HepG2 (cell line): Measurements from ENCODE around the gene GABRP.

Source experiments
- CTCF ChIP-seq: sonication (generic); formaldehyde crosslinking; IDR thresholded peaks from 2 replicates; pipeline ENCODE4 v1.5.0; 2020; ENCODE audit warnings: mild to moderate bottlenecking, missing genetic modification reagents, moderate library complexity
- GFI1 ChIP-seq: sonication (generic); formaldehyde crosslinking; IDR thresholded peaks from 2 replicates; pipeline ENCODE4 v1.5.0; 2020; ENCODE audit warnings: missing genetic modification reagents, mild to moderate bottlenecking, borderline replicate concordance
- PHF21A ChIP-seq: sonication (generic); formaldehyde crosslinking; IDR thresholded peaks from 2 replicates; pipeline ENCODE4 v1.5.0; 2020; ENCODE audit warnings: mild to moderate bottlenecking, missing genetic modification reagents
- POLR2AphosphoS5 ChIP-seq: IDR thresholded peaks from 2 replicates; pipeline ENCODE4 v1.6.1; 2012; ENCODE audit warnings: low read depth, low read length
- SMC3 ChIP-seq: IDR thresholded peaks from 2 replicates; pipeline ENCODE4 v1.6.1; 2011; ENCODE audit warnings: low read length, improper control_type of control experiment
- ZBTB37 ChIP-seq: sonication (generic); formaldehyde crosslinking; IDR thresholded peaks from 2 replicates; pipeline ENCODE4 v1.4.0; 2020; ENCODE audit warnings: mild to moderate bottlenecking, missing genetic modification reagents
- ZFP36 ChIP-seq: fragments of 150-350 bp; IDR thresholded peaks from 2 replicates; pipeline ENCODE4 v1.6.1; 2018; ENCODE audit warnings: borderline replicate concordance, low read length, low read depth; ENCODE audit not compliant: partially characterized antibody
- ZNF3 ChIP-seq: IDR thresholded peaks from 2 replicates; pipeline ENCODE4 v1.7.0; 2017; ENCODE audit warnings: inconsistent platforms
- ZSCAN31 ChIP-seq: sonication (generic); formaldehyde crosslinking; IDR thresholded peaks from 2 replicates; pipeline ENCODE4 v1.5.0; 2020; ENCODE audit warnings: low read depth, mild to moderate bottlenecking, missing genetic modification reagents

DNA sequence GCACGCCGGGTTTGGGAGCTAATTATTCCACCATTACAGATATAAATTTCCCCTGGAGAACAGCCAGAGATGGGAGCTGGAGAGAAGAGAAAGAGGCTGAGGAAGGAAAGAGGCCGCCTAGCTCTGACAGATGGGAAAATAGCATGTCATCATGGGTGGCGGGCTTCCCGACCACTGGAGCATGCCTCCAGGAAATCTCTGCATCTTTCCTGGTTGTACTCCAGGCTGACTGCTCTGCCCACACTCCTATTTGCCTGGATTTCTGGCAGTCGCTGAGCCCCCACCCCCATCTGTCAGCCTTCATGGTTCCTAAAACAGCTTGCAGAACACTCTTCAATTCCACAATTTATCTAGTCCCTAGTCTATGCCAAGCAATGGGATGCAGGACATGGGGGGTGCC is 14.3 kb upstream of the GABRP start:
- TF ChIP-seq ZFP36 = no peak
- no peak for TF ChIP-seq ZNF3 (CRISPR knock-in tag)
- no peak for TF ChIP-seq CTCF (CRISPR knock-in tag)
- TF ChIP-seq ZBTB37 (CRISPR knock-in tag) = no peak
- no peak for TF ChIP-seq POLR2AphosphoS5
- no peak for TF ChIP-seq PHF21A (CRISPR knock-in tag)
- no peak for TF ChIP-seq ZSCAN31 (CRISPR knock-in tag)
- TF ChIP-seq SMC3 = no peak
- no peak for TF ChIP-seq GFI1 (CRISPR knock-in tag)
